Measurements from ENCODE around the gene DROSHA.
"Not testable (repeated sequence)": the region's sequence is repeated elsewhere in the genome, so short reads cannot be mapped to it uniquely, and the experiment has no call there.

DROSHA gene

DNA sequence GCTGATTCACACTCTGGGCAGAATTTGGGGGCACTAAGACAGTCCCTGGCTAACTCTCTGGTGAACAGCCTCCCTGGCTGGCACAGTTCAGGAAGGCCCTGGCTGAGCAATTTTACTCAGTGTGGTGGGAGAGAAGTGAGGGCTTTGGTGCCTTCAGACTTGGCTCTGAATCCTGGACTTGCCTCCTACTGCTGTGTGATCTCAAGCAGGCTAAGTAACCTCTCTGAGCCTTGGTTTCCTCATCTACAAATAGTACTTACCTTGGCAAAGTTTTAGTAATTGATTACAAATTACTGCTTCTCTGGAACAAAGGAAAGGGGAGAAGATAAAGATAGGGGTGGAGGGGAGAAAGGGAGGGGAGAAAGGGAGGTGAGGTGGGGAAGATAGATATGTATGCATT, 153.8 kb downstream of the DROSHA start:
- no peak for DNase-seq

DNA sequence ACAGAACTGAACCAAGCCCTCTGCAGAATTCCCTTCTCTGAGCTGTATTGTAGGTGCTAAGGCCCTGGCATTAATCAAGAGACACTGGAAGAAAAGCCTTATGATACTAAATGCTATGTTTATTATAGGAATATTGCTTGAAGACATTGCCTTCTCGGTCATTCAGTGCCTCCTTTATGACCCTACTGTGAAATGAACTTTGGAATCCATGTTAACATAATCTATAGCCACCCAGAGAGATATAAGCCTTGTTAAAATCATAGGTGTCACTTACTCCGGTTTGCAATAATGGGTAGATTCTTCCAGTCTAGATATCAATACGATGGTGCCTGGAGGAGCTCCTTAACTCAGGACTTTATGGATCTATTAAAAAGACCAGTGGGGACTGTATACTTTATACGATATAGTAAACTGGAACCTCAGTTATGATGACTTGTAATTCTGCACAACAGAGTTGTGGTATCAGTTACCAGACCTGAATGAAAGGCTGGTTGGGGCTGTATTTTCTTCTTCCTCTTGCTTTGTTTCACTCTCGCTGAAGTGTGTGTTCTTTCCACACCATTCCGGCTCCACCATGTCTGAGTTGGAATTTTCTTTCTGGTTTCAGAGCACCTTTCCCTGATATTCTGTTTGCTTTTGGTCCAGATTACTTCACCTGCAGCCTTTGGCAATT, 154.5 kb downstream of the DROSHA start:
- DNase-seq, result no peak

DNA sequence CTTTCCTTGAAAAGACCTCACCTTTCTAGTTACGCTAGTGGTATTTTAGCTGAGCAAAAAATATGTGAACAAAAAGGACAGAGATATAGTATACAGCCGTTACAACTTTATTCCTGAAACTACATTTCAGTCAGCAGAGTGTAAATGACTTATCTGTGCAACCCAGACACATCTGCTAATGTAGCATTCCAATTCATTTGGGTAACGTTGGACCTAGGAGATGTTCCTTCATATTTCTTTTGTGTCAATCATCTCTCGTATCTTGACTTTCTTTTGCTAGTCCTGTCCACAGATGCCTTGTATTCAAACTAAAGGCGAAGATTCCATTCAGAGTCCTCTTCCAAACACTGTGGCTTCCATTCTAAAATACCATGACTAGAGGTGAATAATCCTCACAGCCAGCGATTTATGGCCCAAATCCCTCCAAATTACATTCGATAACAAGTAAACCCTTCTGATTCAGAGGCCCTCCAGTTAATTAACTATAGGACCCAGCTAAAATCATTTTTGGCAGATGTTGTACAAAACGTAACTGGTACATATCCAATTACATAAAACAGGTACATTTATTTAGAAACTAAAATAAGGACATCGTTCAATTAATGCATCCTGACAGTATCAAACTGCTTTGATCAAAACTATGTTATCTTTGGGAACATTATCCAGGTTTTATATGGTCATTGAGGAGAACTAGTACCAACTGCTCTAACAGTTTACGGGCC, 155.7 kb downstream of the DROSHA start:
- no peak for DNase-seq

DNA sequence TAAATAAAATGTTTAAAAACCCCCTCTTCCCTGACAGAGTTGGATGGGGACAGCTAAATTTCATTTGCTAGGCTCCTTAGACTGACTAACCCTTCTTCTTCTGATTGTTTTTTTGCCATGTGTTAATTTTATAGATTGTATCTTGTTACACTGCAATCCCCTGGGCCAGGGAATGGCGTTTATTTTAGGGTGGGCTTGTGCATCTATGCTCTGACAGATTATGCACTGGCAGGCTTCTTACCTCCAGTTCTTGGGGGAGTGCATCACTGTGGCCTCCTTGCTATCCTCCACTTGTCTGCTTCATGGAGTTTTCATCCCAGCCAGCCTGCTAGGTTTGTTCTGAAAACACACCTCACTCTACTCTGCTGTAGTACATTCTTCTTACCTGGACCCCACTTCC, 159.8 kb downstream of the DROSHA start:
- no peak for DNase-seq

DNA sequence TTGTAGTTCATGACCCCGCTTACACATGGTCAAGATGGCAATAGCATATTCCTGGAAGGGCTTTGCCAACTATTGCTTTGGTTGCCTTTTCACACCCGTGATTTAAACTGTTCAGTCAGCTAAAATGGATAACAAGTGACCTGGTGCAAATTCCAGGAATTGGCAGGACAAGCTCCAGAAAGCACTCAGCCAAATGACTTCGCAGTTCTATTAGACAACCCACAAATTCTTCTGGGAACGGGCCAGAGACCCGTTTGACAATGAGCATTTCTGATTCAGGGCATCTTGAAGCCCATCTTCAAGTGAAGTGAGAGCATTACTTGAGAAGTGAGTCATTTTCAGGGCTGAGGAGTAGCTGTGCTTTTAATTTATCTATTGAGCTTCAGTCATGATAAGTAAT, 165.0 kb downstream of the DROSHA start:
- no peak for DNase-seq

DNA sequence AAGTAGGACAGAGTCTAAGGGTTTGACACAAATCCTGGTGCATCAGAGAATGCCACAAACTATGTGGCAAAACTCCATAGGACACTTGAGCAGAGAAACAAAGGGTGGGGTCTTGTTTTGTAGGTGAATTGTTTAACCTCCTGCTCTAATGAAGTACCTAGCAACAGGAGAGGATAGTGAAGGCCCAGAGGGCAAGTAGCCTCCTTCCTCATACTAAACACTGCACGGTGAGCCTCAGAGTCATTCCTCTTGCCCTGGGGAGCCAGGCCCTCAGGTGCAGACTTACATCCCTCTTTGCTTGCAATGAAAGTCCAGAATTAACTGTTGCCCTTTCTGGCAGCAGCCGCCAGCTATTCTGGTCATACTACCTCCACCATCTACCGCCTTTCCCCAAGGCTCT, 166.1 kb downstream of the DROSHA start:
- DNase-seq, result no peak

DNA sequence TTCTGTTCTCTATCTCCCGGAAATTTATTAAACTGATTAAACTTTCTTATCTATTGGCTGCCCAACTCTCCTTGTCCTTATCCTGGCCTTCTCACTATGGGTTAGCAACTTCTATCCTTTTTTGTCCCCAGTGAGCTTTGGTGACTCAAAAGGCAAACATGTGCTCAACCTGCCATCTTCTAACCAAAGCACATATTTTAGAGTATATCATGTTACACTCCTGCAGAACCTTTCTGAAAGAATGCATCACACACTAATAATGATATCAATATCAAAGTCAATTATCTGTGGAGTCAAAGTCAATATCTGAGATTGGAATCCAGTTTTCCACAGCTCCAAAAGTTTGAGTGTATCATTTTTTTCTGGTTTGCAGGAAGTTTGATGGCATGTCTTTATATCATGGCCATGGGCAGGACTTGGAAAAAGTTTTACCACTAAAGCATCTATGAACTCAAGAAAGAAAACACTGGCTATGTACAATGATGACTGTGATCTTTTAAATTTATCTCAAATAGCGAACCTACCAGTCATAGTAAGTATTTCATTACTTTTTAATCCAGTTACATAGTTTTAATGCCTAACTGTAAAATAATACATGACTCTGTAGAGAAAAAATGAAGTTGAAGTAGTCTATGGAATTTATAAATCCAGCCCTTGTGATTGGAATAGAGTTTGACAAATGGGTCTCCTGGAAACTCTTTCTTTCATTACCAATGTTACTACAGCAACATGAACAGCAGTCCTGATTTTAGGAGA, 166.8 kb downstream of the DROSHA start:
- DNase-seq, result no peak

DNA sequence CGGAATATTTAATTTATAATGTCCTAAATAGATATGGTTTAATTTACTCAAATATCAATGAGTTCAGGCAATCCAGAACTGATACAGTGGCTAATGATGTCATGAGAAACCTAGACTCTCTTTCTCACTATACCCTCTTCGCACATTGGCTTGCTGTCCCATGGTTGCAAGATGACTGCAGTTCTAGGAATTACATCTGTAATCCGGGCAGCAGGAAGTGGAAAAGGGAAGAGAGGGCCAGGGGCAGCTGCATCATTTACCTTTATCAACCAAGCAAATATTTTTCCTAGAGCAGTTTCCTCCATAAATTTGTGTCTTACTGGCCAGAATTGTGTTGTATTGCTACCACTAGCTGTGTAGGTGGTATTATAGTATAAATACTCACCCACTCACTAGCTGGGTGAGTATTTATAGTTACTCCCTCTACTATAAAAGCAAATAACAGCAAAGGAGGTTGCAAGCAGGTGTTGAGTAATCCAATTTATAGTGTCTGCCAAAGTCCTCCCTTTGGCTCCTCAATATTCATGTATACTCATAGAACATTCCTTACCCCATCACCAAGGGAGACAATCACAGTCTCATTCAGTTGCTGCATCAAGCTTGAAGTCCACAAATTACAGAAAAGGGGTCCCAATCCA, 168.8 kb downstream of the DROSHA start:
- DNase-seq, result no peak

DNA sequence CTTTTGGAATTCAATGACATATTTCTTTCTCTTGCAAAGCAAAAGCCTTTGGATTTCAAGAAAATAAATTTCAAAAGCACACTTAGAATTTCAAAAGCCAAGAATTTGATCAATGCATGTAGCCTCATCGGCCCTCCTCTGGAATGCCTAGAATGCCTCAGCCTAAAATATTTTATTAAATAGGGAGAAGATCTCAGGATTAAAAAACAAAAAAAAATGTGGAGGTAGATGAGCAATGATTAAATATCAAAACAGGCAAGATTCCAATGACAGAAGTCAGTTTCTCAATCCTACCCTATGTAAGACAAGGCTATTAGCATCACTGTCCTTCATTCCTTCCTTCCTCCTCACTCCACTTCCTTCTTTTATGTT, 169.4 kb downstream of the DROSHA start:
- no peak for DNase-seq

DNA sequence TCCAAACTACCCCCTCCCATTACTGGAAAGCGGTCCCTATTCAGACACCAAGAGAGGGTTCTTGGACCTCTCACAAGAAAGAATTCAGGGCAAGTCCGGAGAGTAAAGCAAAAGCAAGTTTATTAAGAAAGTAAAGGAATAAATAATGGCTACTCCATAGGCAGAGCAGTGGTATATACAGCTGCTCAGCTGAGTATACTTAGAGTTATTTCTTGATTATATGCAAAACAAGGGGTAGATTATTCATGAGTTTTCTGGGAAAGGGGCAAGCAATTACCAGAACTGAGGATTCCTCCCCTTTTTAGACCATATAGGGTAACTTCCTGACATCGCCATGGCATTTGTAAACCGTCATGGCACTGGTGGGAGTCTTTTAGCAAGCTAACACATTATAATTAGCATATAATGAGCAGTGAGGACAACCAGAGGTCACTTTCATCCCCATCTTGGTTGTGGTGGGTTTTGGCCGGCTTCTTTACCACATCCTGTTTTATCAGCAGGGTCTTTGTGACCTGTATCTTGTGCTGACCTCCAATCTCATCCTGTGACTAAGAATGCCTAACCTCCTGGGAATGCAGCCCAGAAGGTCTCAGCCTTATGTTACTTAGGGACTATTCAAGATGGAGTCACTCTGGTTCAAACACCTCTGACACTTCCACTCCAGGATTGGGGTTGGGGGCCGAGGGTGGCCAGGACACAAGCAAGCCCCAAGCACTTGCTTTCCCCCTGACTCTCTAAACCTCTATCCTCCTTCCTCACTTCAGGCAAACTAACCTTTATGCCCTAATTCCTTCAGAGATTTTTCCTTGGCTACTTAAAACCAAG, 170.0 kb downstream of the DROSHA start:
- DNase-seq, result not testable (repeated sequence)

DNA sequence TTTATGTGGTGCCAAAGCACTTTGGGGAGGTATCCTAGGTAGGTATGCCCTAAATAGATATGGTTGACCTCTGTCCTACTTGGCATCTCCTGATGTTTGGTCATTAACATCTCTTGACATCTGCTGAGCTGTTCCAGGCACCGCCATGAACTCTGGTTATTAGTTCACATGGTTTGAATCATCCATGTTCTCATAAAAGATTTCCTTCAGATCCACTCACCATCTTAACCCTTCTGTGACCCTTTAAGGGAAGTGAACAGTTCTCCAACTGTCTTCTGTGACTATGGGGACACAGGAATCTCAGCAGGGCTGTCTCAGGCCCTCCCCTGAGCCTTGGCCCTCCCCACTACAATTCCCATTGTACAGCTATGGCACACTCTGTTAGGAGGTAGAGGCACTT, 170.7 kb downstream of the DROSHA start:
- no peak for DNase-seq

DNA sequence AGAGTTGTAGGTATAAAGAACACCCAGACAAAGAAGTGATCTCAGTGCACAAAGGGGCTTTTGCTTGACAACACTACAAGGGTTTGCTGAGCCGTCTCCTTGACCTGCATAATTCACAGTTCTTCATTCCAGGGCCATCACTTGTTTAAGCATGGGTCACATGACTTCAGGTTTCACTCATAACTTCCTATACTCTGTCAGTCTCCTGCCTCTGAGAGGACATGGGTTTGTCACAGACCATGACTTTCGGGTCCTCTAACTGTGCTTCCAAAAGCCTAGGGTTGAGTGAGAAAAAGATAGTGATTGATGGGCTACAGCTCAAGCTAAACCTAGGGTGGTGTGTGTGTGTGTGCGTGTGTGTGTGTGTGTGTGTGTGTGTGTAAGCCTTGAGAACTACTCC, 172.1 kb downstream of the DROSHA start:
- DNase-seq, result no peak

DNA sequence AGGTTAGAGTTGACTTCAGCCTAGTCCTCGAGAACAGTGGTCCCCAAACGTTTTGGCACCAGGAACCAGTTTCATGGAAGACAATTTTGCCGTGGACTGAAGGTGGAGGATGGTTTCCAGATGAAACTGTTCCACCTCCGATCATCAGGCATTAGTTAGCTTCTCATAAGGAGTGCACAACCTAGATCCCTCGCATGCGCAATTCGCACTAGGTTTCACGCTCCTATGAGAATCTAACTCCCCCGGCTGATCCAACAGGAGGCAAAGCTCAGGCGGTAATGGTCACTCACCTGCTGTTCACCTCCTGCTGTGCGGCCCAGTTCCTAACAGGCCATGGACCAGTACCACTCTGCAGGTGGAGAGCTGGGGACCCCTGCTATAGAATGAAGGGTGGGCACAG, 174.9 kb downstream of the DROSHA start:
- DNase-seq, result no peak

DNA sequence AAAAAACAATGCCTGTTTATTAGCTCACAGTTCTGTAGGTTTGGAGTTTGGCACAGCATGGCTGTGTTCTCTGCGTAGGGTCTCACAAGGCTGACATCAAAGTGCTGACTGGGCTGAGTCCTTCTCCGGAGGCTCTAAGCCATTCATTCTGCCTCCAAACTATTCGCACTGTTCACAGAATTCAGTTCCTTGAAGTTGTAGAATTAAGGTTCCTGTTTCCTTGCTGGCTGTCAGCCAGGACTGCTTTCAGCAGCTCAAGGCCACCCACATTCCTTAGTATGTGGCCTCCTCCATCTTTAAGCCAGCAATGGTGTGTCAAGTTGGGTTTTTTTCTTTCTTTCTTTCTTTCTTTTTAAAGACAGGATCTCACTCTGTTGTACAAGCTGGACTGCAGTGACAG, 176.6 kb downstream of the DROSHA start:
- DNase-seq, result no peak
